Measurements from ENCODE around the gene STXBP5.

The STXBP5 gene

GRCh38 chr6:147384737-147385710 lies 180.8 kb downstream of the STXBP5 start:
- DNase-seq, result no peak

- DNase-seq, result no peak
These were observed 185.2 kb downstream of the STXBP5 start for GRCh38 chr6:147389463-147389862.

GRCh38 chr6:147390909-147391536 lies 186.8 kb downstream of the STXBP5 start:
- peak; percentile 25 for DNase-seq

- DNase-seq, result no peak
These were observed 188.9 kb downstream of the STXBP5 start for GRCh38 chr6:147392917-147393625.

- peak; percentile 53 for DNase-seq
These were observed 190.9 kb downstream of the STXBP5 start for GRCh38 chr6:147395158-147395557.

GRCh38 chr6:147397306-147397705 lies 193.1 kb downstream of the STXBP5 start:
- no peak for DNase-seq

- no peak for DNase-seq
These were observed 196.8 kb downstream of the STXBP5 start for GRCh38 chr6:147400968-147401367.

- DNase-seq, result no peak
These were observed 197.6 kb downstream of the STXBP5 start for GRCh38 chr6:147401779-147402178.

- no peak for DNase-seq
These were observed 202.6 kb downstream of the STXBP5 start for GRCh38 chr6:147406783-147407182.

- DNase-seq, result no peak
These were observed 203.4 kb downstream of the STXBP5 start for GRCh38 chr6:147407571-147407970.

- no peak for DNase-seq
These were observed 212.4 kb downstream of the STXBP5 start for GRCh38 chr6:147416622-147417021.

- DNase-seq, result no peak
These were observed 213.7 kb downstream of the STXBP5 start for GRCh38 chr6:147417954-147418353.

GRCh38 chr6:147418523-147418922 lies 214.3 kb downstream of the STXBP5 start:
- no peak for DNase-seq

GRCh38 chr6:147421903-147422302 lies 217.7 kb downstream of the STXBP5 start:
- no peak for DNase-seq

- DNase-seq, result no peak
These were observed 218.9 kb downstream of the STXBP5 start for GRCh38 chr6:147423111-147423510.

GRCh38 chr6:147429794-147430193 lies 225.6 kb downstream of the STXBP5 start:
- DNase-seq, result no peak

- DNase-seq, result no peak
These were observed 226.6 kb downstream of the STXBP5 start for GRCh38 chr6:147430811-147431210.

- no peak for DNase-seq
These were observed 229.9 kb downstream of the STXBP5 start for GRCh38 chr6:147434076-147434475.

GRCh38 chr6:147434516-147434915 lies 230.3 kb downstream of the STXBP5 start:
- DNase-seq, result peak; percentile 5

GRCh38 chr6:147437615-147438014 lies 233.4 kb downstream of the STXBP5 start:
- DNase-seq, result no peak

GRCh38 chr6:147438758-147439528 lies 234.7 kb downstream of the STXBP5 start:
- no peak for DNase-seq
